GM21528 (cell line): Measurements from ENCODE around the gene TNRC6A.
"Not testable (repeated sequence)": the region's sequence is repeated elsewhere in the genome, so short reads cannot be mapped to it uniquely, and the experiment has no call there.

ENCODE experiments used
- ATAC-seq: cut with Tn5 transposase; IDR thresholded peaks from one replicate; pipeline ENCODE4 v1.9.1; 2021; ENCODE audit warnings: mild to moderate bottlenecking, moderate library complexity; ENCODE audit not compliant: unreplicated experiment, low FRiP score

Gene TNRC6A

GRCh38 chr16:24839347-24839972 lies 110.0 kb downstream of the TNRC6A start:
- ATAC-seq = no peak

GRCh38 chr16:24841291-24841690 lies 111.8 kb downstream of the TNRC6A start:
- no peak for ATAC-seq

GRCh38 chr16:24844101-24845030 lies 114.9 kb downstream of the TNRC6A start:
- no peak for ATAC-seq

GRCh38 chr16:24845031-24845365 lies 115.5 kb downstream of the TNRC6A start:
- ATAC-seq = not testable (repeated sequence)

GRCh38 chr16:24845726-24846547 lies 116.5 kb downstream of the TNRC6A start, which contains the start of gene SLC5A11:
TSS of gene SLC5A11 (plus strand) at chr16:24845963. CDS start at chr16:24858644, 12,681 bp downstream.
- no peak for ATAC-seq

- ATAC-seq = no peak
Observed at GRCh38 chr16:24846548-24847357, 117.3 kb downstream of the TNRC6A start.

- no peak for ATAC-seq
Observed at GRCh38 chr16:24847358-24847664, 117.9 kb downstream of the TNRC6A start.

GRCh38 chr16:24848065-24848464 lies 118.6 kb downstream of the TNRC6A start:
- ATAC-seq = no peak

- ATAC-seq = no peak
Observed at GRCh38 chr16:24849641-24850040, 120.2 kb downstream of the TNRC6A start.

GRCh38 chr16:24850289-24850938 lies 121.0 kb downstream of the TNRC6A start:
- ATAC-seq = no peak

GRCh38 chr16:24851700-24852099 lies 122.2 kb downstream of the TNRC6A start:
- no peak for ATAC-seq

GRCh38 chr16:24852281-24852721 lies 122.8 kb downstream of the TNRC6A start:
- ATAC-seq = no peak

GRCh38 chr16:24853169-24853824 lies 123.8 kb downstream of the TNRC6A start:
- ATAC-seq = no peak

GRCh38 chr16:24853830-24854229 lies 124.4 kb downstream of the TNRC6A start:
- ATAC-seq = no peak

- ATAC-seq = no peak
Observed at GRCh38 chr16:24854607-24855171, 125.2 kb downstream of the TNRC6A start.

GRCh38 chr16:24855678-24856077 lies 126.2 kb downstream of the TNRC6A start:
- no peak for ATAC-seq

GRCh38 chr16:24856871-24857270 lies 127.4 kb downstream of the TNRC6A start:
- ATAC-seq = not testable (repeated sequence)

- ATAC-seq = no peak
Observed at GRCh38 chr16:24858219-24859041, 129.0 kb downstream of the TNRC6A start.
